Gastrocnemius medialis (tissue), 4 donors: Measurements from ENCODE around the gene TM9SF2.

Source experiments
- POLR2A ChIP-seq, 2 donors: fragments of 450-650 bp; IDR thresholded peaks; one replicate each; pipeline ENCODE4 v1.6.1; 2017; ENCODE audit warnings: antibody characterized with exemption in 2 of 2, mild to moderate bottlenecking in 2 of 2, moderate library complexity in 2 of 2
- TF ChIP-seq, protein P1 (sequence below), 5 experiments: fragments of 450-650 bp in 3 of 5; fragments of 200-600 bp in 2 of 5; sonication (generic) in 2 of 5; IDR thresholded peaks in 4 of 5; conservative IDR thresholded peaks in 1 of 5; 1 replicate in 4 of 5; 2 replicates in 1 of 5; pipeline ENCODE4 v1.5.1; 2016 to 2019; ENCODE audit warnings: antibody characterized with exemption in 5 of 5, mild to moderate bottlenecking in 3 of 5, moderate library complexity in 3 of 5

DNA sequence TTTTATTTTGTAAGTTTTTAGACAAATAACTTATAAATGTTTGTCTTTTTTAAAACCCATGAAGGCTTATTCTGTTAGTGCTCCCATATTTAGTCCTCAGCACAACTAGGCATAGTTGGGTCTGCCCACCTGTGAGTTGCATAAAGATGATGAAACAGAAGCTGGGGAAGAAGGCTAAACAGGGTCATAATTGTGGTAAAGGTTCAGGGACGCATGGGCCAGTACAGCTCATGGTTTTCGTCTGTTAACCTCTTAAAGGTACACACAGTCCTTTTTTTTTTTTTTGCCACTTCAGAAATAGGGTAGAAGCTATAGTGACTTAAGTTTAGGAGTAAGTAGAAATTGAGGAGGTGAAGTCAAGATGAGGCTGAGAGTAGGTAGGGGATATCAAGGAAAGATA lies 58.3 kb downstream of the TM9SF2 start:
- TF ChIP-seq, protein P1, sequence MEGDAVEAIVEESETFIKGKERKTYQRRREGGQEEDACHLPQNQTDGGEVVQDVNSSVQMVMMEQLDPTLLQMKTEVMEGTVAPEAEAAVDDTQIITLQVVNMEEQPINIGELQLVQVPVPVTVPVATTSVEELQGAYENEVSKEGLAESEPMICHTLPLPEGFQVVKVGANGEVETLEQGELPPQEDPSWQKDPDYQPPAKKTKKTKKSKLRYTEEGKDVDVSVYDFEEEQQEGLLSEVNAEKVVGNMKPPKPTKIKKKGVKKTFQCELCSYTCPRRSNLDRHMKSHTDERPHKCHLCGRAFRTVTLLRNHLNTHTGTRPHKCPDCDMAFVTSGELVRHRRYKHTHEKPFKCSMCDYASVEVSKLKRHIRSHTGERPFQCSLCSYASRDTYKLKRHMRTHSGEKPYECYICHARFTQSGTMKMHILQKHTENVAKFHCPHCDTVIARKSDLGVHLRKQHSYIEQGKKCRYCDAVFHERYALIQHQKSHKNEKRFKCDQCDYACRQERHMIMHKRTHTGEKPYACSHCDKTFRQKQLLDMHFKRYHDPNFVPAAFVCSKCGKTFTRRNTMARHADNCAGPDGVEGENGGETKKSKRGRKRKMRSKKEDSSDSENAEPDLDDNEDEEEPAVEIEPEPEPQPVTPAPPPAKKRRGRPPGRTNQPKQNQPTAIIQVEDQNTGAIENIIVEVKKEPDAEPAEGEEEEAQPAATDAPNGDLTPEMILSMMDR (IDR thresholded peaks at IDR 0.05 in 4 of 5, conservative IDR thresholded peaks at IDR 0.05 in 1 of 5), result no peak
- TF ChIP-seq POLR2A (IDR thresholded peaks at IDR 0.05), result no peak
